C4-2B (cell line): ENCODE measurements around the gene ZNF398.

Experiments
- CTCF ChIP-seq: fragments of 450-650 bp; conservative IDR thresholded peaks from 2 replicates; pipeline ENCODE4 v1.5.1; 2017; ENCODE audit warnings: mild to moderate bottlenecking
- ZFX ChIP-seq: fragments of 450-650 bp; IDR thresholded peaks from 2 replicates; pipeline ENCODE4 v1.6.1; 2017

GRCh38 chr7:149195180-149196150 lies 48.2 kb downstream of the ZNF398 start, which contains the start of gene ZNF282:
- TF ChIP-seq CTCF, result peak; percentile 95
- peak; percentile 100 for TF ChIP-seq ZFX
